HepG2 (cell line): ENCODE data around the gene SETD1A. TPM values are rescaled to one million over a fixed set of nuclear protein-coding genes. Genes with fewer than 3 reads are reported as not detected.

Experiments
- ARNTL ChIP-seq: sonication (generic); formaldehyde crosslinking; IDR thresholded peaks from 2 replicates; pipeline ENCODE4 v1.4.0; 2020; ENCODE audit warnings: mild to moderate bottlenecking, missing genetic modification reagents
- BRD4 ChIP-seq: sonication (generic); formaldehyde crosslinking; IDR thresholded peaks from 2 replicates; pipeline ENCODE4 v1.4.0; 2020; ENCODE audit warnings: missing genetic modification reagents
- ELF1 ChIP-seq: sonication (generic); formaldehyde crosslinking; IDR thresholded peaks from 2 replicates; pipeline ENCODE4 v1.4.0; 2020; ENCODE audit warnings: missing genetic modification reagents
- FOXO1 ChIP-seq: sonication (generic); formaldehyde crosslinking; IDR thresholded peaks from 2 replicates; pipeline ENCODE4 v1.4.0; 2020; ENCODE audit warnings: missing genetic modification reagents
- KDM6A ChIP-seq: IDR thresholded peaks from 2 replicates; pipeline ENCODE4 v1.6.1; 2016; ENCODE audit warnings: low read depth
- MEIS1 ChIP-seq: sonication (generic); formaldehyde crosslinking; IDR thresholded peaks from 2 replicates; pipeline ENCODE4 v1.9.0; 2021; ENCODE audit warnings: mild to moderate bottlenecking, missing genetic modification reagents, moderate library complexity, borderline replicate concordance
- MYC ChIP-seq: sonication (generic); formaldehyde crosslinking; IDR thresholded peaks from 2 replicates; pipeline ENCODE4 v1.9.0; 2021; ENCODE audit warnings: missing genetic modification reagents, borderline replicate concordance
- PAX8 ChIP-seq: sonication (generic); formaldehyde crosslinking; IDR thresholded peaks from 2 replicates; pipeline ENCODE4 v1.8.0; 2022; ENCODE audit warnings: mild to moderate bottlenecking, missing genetic modification reagents, borderline replicate concordance
- SALL1 ChIP-seq: sonication (generic); formaldehyde crosslinking; IDR thresholded peaks from 2 replicates; pipeline ENCODE4 v1.8.0; 2022; ENCODE audit warnings: mild to moderate bottlenecking, missing genetic modification reagents
- SAP130 ChIP-seq: IDR thresholded peaks from 2 replicates; pipeline ENCODE4 v1.6.1; 2016; ENCODE audit warnings: low read depth
- TEAD3 ChIP-seq: optimal IDR thresholded peaks from 2 replicates; pipeline ENCODE3; 2016; ENCODE audit warnings: borderline replicate concordance
- ZBTB38 ChIP-seq: sonication (generic); formaldehyde crosslinking; IDR thresholded peaks from 2 replicates; pipeline ENCODE4 v1.5.1; 2020; ENCODE audit warnings: mild to moderate bottlenecking, missing genetic modification reagents
- ZNF124 ChIP-seq: sonication (generic); formaldehyde crosslinking; IDR thresholded peaks from 2 replicates; pipeline ENCODE4 v1.4.0; 2020; ENCODE audit warnings: missing genetic modification reagents
- ZNF207 ChIP-seq: fragments of 450-650 bp; IDR thresholded peaks from 2 replicates; pipeline ENCODE4 v1.6.1; 2016; ENCODE audit warnings: antibody characterized with exemption, borderline replicate concordance
- ZNF263 ChIP-seq: sonication (generic); formaldehyde crosslinking; IDR thresholded peaks from 2 replicates; pipeline ENCODE4 v1.4.0; 2020; ENCODE audit warnings: missing genetic modification reagents
- ZNF547 ChIP-seq: sonication (generic); formaldehyde crosslinking; IDR thresholded peaks from 2 replicates; pipeline ENCODE4 v1.5.1; 2020; ENCODE audit warnings: mild to moderate bottlenecking, missing genetic modification reagents
- ZNF75D ChIP-seq: sonication (generic); formaldehyde crosslinking; IDR thresholded peaks from 2 replicates; pipeline ENCODE4 v1.8.1; 2023; ENCODE audit warnings: missing genetic modification reagents, mild to moderate bottlenecking, borderline replicate concordance
- polyA plus RNA-seq, 8 experiments: library from polyadenylated mRNA; depleted of rRNA in 3 of 8; stranded (reverse) in 7 of 8; unstranded in 1 of 8; fragments of >200 nt; fragmentation: Illumina TruSeq in 4 of 8; extraction: Trizol in 4 of 8; gene quantifications; 2 replicates each; pipeline versions ENCODE4 v1.2.1 to v1.2.3, GENCODE V29; 2011 to 2016; ENCODE audit warnings: low read depth in 4 of 8, missing spikeins in 1 of 8, mixed read lengths in 1 of 8; ENCODE audit not compliant: insufficient read depth in 1 of 8
- total RNA-seq, 5 experiments: library from RNA; depleted of rRNA; stranded (reverse); fragments of >200 nt; fragmentation: Illumina TruSeq; extraction: Trizol; gene quantifications; 2 replicates each; pipeline ENCODE4 v1.2.3, GENCODE V29; 2016; ENCODE audit warnings: low read depth in 1 of 5
- TF ChIP-seq, protein P1 (sequence below): sonication (generic); formaldehyde crosslinking; IDR thresholded peaks from 2 replicates; pipeline ENCODE4 v1.5.0; 2020; ENCODE audit warnings: missing genetic modification reagents
- TF ChIP-seq, protein P2 (sequence below): sonication (generic); formaldehyde crosslinking; conservative IDR thresholded peaks from 2 replicates; pipeline ENCODE4 v1.4.0; 2020; ENCODE audit warnings: missing genetic modification reagents
- TF ChIP-seq, protein P3 (sequence below): sonication (generic); formaldehyde crosslinking; IDR thresholded peaks from 2 replicates; pipeline ENCODE4 v1.5.1; 2020; ENCODE audit warnings: missing genetic modification reagents, mild to moderate bottlenecking, borderline replicate concordance
- TF ChIP-seq, protein P4 (sequence below): sonication (generic); formaldehyde crosslinking; IDR thresholded peaks from 2 replicates; pipeline ENCODE4 v1.8.0; 2023; ENCODE audit warnings: mild to moderate bottlenecking, missing genetic modification reagents
- TF ChIP-seq, protein P5 (sequence below): sonication (generic); formaldehyde crosslinking; IDR thresholded peaks from 2 replicates; pipeline ENCODE4 v1.5.1; 2020; ENCODE audit warnings: missing genetic modification reagents, mild to moderate bottlenecking, borderline replicate concordance

SETD1A gene
- total and polyA plus RNA-seq, 2 of the 13 experiments (the other 11 are each of a cell fraction or from before 2014, with no cell fraction given): 3.8 to 5.6 TPM

DNA sequence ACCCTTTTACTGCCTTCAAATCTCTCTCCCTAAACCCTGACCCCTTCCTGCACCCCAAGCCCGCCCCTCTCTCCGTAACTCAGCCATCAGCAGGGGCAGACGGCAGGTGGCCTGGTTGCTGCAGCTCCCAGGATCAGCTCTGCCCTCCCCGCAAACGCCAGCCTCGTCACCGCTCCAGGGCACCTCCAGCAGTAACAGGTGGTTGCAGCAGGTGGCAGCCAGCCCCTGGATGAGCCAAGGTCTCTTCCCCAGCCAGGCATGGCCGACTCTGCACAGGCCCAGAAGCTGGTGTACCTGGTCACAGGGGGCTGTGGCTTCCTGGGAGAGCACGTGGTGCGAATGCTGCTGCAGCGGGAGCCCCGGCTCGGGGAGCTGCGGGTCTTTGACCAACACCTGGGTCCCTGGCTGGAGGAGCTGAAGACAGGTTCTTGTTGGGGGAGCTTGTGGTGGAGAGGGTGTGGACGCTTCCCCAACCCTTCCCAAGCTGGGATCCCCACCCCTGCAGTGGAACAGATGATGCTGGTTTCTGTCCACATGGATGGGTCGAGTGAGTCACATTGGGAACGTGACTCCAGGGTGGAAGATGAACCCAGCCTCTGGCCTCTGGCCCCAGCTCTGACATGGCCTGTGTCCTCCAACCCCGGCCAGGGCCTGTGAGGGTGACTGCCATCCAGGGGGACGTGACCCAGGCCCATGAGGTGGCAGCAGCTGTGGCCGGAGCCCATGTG lies 28.0 kb downstream of the SETD1A start (continued):
- TF ChIP-seq, protein P1, sequence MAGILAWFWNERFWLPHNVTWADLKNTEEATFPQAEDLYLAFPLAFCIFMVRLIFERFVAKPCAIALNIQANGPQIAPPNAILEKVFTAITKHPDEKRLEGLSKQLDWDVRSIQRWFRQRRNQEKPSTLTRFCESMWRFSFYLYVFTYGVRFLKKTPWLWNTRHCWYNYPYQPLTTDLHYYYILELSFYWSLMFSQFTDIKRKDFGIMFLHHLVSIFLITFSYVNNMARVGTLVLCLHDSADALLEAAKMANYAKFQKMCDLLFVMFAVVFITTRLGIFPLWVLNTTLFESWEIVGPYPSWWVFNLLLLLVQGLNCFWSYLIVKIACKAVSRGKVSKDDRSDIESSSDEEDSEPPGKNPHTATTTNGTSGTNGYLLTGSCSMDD (CRISPR knock-in tag): 0 out of 2 replicates have a peak, but pooled peaks have one; percentile 76
- TF ChIP-seq SAP130 (peak; percentile 85; the same call in 1 of the 2 replicates), BRD4 (CRISPR knock-in tag) (peak; percentile 74), ZNF547 (CRISPR knock-in tag) (peak; percentile 95), ARNTL (CRISPR knock-in tag) (peak; percentile 83; the same call in 1 of the 2 replicates), MEIS1 (peak; percentile 77), SALL1 (peak; percentile 52), KDM6A (CRISPR knock-in tag) (no peak), ZNF207 (no peak), ZBTB38 (CRISPR knock-in tag) (peak; percentile 35), TEAD3 (CRISPR knock-in tag) (peak; percentile 2), MYC (CRISPR knock-in tag) (peak; percentile 94), PAX8 (CRISPR knock-in tag) (peak; percentile 81; the same call in 1 of the 2 replicates), ZNF75D (CRISPR knock-in tag) (no peak), ZNF124 (CRISPR knock-in tag) (peak; percentile 20; the same call in 1 of the 2 replicates), ELF1 (CRISPR knock-in tag) (peak; percentile 65), ZNF263 (CRISPR knock-in tag) (peak; percentile 39; the same call in 1 of the 2 replicates), FOXO1 (CRISPR knock-in tag) (no peak)
- TF ChIP-seq, protein P2, sequence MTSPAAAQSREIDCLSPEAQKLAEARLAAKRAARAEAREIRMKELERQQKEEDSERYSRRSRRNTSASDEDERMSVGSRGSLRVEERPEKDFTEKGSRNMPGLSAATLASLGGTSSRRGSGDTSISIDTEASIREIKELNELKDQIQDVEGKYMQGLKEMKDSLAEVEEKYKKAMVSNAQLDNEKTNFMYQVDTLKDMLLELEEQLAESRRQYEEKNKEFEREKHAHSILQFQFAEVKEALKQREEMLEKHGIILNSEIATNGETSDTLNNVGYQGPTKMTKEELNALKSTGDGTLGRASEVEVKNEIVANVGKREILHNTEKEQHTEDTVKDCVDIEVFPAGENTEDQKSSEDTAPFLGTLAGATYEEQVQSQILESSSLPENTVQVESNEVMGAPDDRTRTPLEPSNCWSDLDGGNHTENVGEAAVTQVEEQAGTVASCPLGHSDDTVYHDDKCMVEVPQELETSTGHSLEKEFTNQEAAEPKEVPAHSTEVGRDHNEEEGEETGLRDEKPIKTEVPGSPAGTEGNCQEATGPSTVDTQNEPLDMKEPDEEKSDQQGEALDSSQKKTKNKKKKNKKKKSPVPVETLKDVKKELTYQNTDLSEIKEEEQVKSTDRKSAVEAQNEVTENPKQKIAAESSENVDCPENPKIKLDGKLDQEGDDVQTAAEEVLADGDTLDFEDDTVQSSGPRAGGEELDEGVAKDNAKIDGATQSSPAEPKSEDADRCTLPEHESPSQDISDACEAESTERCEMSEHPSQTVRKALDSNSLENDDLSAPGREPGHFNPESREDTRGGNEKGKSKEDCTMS (CRISPR knock-in tag): no peak
- TF ChIP-seq, protein P3, sequence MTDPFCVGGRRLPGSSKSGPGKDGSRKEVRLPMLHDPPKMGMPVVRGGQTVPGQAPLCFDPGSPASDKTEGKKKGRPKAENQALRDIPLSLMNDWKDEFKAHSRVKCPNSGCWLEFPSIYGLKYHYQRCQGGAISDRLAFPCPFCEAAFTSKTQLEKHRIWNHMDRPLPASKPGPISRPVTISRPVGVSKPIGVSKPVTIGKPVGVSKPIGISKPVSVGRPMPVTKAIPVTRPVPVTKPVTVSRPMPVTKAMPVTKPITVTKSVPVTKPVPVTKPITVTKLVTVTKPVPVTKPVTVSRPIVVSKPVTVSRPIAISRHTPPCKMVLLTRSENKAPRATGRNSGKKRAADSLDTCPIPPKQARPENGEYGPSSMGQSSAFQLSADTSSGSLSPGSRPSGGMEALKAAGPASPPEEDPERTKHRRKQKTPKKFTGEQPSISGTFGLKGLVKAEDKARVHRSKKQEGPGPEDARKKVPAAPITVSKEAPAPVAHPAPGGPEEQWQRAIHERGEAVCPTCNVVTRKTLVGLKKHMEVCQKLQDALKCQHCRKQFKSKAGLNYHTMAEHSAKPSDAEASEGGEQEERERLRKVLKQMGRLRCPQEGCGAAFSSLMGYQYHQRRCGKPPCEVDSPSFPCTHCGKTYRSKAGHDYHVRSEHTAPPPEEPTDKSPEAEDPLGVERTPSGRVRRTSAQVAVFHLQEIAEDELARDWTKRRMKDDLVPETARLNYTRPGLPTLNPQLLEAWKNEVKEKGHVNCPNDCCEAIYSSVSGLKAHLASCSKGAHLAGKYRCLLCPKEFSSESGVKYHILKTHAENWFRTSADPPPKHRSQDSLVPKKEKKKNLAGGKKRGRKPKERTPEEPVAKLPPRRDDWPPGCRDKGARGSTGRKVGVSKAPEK (CRISPR knock-in tag): no peak; the same call in 1 of the 2 replicates
- TF ChIP-seq, protein P4, sequence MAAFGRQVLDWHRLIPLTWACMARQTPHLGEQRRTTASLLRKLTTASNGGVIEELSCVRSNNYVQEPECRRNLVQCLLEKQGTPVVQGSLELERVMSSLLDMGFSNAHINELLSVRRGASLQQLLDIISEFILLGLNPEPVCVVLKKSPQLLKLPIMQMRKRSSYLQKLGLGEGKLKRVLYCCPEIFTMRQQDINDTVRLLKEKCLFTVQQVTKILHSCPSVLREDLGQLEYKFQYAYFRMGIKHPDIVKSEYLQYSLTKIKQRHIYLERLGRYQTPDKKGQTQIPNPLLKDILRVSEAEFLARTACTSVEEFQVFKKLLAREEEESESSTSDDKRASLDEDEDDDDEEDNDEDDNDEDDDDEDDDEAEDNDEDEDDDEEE (CRISPR knock-in tag): no peak; the same call in 1 of the 2 replicates
- TF ChIP-seq, protein P5, sequence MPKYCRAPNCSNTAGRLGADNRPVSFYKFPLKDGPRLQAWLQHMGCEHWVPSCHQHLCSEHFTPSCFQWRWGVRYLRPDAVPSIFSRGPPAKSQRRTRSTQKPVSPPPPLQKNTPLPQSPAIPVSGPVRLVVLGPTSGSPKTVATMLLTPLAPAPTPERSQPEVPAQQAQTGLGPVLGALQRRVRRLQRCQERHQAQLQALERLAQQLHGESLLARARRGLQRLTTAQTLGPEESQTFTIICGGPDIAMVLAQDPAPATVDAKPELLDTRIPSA (CRISPR knock-in tag): no peak
